ENCODE measurements around the gene KIF5A.

Gene KIF5A

DNA sequence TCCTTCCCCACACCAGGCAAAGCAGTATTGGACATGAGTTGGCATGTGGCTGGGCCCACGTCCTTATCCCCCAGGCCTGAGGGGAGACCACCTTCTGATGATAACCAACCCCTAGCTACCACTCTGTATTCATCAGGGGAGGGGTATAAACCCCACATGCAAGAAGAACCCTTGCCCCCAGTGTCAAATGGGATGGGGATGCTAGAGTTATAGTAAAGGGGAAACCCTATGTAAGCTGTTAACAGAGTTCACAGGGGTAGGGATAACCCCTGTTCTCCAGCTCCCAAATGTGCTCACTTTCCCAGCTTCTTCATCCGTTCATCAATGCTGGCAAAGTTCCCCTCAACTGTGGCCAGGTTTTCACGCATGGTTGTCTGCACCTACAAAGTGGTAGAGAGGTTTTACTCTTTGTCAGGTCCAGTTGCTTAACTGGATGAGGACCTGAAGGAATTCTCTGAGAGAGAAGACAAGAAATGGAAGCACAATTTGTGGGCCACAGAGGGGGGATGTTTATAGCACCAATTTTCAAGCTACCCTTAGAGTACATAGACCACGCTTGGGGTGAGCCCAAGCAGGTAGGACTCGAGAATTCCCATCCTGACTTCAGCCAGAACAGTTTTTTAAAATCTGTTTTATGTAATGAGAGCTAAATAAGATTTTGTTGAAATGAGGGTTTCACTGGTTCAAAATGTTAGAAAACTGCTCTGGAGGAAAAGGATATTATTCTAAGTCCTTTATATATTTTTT, 19.3 kb upstream of the KIF5A start:
- in situ Hi-C loops (cut with MboI; ENCODE audit: low sequenced_read_pairs, unreplicated experiment), result no loop called here
- DNase-seq (ENCODE audit: low spot score), result no peak
- TF ChIP-seq, protein P1, sequence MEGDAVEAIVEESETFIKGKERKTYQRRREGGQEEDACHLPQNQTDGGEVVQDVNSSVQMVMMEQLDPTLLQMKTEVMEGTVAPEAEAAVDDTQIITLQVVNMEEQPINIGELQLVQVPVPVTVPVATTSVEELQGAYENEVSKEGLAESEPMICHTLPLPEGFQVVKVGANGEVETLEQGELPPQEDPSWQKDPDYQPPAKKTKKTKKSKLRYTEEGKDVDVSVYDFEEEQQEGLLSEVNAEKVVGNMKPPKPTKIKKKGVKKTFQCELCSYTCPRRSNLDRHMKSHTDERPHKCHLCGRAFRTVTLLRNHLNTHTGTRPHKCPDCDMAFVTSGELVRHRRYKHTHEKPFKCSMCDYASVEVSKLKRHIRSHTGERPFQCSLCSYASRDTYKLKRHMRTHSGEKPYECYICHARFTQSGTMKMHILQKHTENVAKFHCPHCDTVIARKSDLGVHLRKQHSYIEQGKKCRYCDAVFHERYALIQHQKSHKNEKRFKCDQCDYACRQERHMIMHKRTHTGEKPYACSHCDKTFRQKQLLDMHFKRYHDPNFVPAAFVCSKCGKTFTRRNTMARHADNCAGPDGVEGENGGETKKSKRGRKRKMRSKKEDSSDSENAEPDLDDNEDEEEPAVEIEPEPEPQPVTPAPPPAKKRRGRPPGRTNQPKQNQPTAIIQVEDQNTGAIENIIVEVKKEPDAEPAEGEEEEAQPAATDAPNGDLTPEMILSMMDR (IDR thresholded peaks at IDR 0.05; ENCODE audit: borderline replicate concordance, control extremely low read depth, extremely low read depth, insufficient read depth, missing control alignments), result no peak

DNA sequence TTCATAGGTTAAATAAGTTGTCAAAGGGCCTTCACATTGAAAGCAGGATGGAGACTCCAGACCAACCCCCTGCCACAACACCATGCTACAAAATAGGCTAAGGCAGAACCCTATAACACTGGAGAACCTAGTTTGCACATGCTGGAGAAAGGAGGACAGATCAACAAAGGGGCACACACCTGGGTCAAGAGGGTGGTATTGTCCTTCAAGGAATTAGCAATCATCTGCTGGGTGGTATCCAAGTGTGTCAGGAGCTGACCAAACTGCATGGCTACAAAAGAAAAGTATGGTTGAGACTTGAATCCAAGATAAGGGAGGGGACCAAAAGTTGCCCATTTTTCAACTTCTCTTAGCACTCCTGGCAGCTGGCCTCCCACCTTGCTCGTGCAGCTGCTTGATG, 18.0 kb upstream of the KIF5A start:
- in situ Hi-C loops (cut with MboI; ENCODE audit: low sequenced_read_pairs, unreplicated experiment), result no loop called here
- TF ChIP-seq, protein P1 (IDR thresholded peaks at IDR 0.05; ENCODE audit: borderline replicate concordance, control extremely low read depth, extremely low read depth, insufficient read depth, missing control alignments), result no peak
- no peak for DNase-seq (ENCODE audit: low spot score)

DNA sequence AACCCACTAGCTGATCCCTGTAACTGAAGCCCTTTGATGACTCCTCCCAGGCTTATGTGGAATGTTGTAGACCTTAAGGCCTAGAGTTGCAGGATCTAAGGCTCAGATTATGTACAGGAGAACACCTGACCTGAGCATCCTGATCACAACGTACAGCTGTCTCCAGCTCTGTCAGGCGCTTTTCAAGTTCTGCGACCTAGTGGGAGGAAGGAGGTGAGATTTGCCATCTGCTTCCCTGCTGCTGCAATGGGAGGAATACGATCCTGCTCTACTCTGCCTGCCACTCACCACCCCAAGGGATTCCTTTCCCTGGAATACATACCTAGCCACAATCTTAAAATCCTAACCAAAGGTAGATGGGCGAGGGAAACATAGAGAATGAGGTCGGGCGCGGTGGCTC, 16.7 kb upstream of the KIF5A start:
- TF ChIP-seq, protein P1 (IDR thresholded peaks at IDR 0.05; ENCODE audit: borderline replicate concordance, control extremely low read depth, extremely low read depth, insufficient read depth, missing control alignments), result no peak
- DNase-seq (ENCODE audit: low spot score), result no peak
- in situ Hi-C loops (cut with MboI; ENCODE audit: low sequenced_read_pairs, unreplicated experiment), result no loop called here

DNA sequence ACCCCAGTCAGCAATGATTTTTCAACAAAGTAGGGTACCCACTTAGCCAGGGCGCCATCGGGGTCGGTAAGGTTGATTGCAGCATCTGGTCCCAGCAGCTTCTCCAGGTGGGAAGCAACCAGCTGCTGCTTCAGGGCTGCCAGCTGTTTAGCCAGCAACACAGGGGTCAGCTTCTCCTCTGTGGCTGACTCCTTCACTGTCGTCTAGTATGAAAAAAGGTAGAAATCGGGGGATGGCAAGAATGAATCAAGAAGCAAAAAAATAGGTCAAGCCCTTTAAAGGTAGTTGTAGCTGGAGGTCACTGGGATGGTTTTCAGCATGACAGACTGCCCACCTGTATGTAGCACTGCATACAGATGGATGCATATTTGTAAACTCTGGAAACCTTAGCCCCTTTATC, 15.6 kb upstream of the KIF5A start:
- in situ Hi-C loops (cut with MboI; ENCODE audit: low sequenced_read_pairs, unreplicated experiment), result no loop called here
- TF ChIP-seq, protein P1 (IDR thresholded peaks at IDR 0.05; ENCODE audit: borderline replicate concordance, control extremely low read depth, extremely low read depth, insufficient read depth, missing control alignments), result no peak
- DNase-seq (ENCODE audit: low spot score), result no peak

DNA sequence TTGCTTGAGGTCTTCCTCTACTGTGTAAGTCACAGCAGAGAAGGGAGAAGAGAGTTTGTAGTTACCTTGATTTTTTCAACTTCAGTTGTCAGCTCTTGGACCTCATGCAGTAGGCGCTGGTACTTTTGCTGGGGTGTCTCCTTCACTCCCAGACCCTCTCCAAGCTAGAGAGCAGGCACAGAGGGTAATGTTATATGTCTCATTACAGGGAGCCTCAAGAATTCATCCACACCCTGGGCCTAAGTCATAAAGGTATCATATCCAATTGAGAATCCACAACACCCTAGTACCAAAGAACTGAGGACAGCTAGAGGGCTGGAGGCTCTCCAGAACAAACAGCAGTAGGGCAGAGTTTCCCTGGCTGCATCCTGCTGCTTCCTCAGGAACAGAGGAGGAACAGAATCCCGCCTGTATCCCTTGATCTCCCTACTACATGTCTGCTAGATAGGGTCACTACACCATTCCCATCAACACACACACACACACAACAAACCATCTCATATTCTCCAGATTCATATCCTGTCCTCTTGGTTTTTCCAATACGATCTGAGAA, 14.8 kb upstream of the KIF5A start:
- no peak for DNase-seq (ENCODE audit: low spot score)
- in situ Hi-C loops (cut with MboI; ENCODE audit: low sequenced_read_pairs, unreplicated experiment), result no loop called here
- TF ChIP-seq, protein P1 (IDR thresholded peaks at IDR 0.05; ENCODE audit: borderline replicate concordance, control extremely low read depth, extremely low read depth, insufficient read depth, missing control alignments), result no peak

DNA sequence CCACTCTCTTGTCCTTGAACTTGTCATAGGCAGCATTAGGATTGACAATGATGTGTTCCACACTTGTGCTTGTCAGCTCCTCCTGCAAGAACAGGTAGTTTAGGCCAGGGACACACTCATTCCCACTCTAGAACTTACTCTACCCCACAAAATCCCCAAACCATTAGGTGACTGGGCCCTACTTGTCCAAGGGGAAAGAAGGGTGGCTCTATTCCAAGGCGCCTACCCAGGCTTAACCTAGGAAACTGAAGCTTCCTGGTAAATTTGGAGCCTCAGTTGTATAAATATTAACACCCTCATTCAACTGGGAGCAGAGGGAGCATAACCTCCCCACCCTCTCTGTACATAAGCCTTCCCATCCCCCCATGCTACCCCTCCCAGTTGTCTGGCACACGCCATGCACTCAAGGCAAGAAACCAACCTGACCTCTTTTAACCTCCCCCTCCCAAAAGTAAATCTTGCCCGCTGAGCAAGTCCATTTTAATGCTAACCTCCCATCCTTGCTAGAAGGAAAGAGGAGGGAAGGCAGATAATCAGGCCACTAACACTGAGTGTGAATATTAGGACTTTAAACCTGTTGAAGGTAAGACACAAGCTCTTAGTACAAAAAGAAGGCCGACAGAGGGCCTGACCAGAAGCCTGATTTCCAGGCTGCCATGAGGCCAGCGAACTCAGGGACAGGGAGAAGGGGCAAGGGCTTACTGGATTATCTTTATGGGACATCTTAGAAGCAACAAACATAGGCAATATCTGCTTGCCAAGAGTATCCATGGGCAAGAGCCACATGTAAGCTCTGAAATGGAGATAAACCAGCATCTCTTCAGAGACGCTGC, 13.9 kb upstream of the KIF5A start:
- in situ Hi-C loops (cut with MboI; ENCODE audit: low sequenced_read_pairs, unreplicated experiment), result no loop called here
- TF ChIP-seq, protein P1 (IDR thresholded peaks at IDR 0.05; ENCODE audit: borderline replicate concordance, control extremely low read depth, extremely low read depth, insufficient read depth, missing control alignments), result no peak
- no peak for DNase-seq (ENCODE audit: low spot score)
